Osteoblast (primary cell): Measurements from ENCODE around the gene WDSUB1. TPM values are rescaled to one million over a fixed set of nuclear protein-coding genes. Genes with fewer than 3 reads are reported as not detected.
A peak's percentile ranks its signal among the peaks of the same experiment; 100 is the strongest.

Experiments
- DNase-seq: peaks from one replicate; pipeline ENCODE4 v3.0.0; 2011; ENCODE audit warnings: low spot score, mixed read lengths; ENCODE audit not compliant: insufficient read length; ENCODE audit errors: missing footprints
- H2AFZ ChIP-seq: 2 replicates; pipeline ENCODE4 v1.6.0; 2011; ENCODE audit warnings: mild to moderate bottlenecking, low read length
- H3K27ac ChIP-seq: 2 replicates; pipeline ENCODE4 v1.5.1; 2011; ENCODE audit warnings: mild to moderate bottlenecking, low read depth, low read length, moderate library complexity
- H3K27me3 ChIP-seq: 2 replicates; pipeline ENCODE4 v1.6.0; 2012; ENCODE audit warnings: mild to moderate bottlenecking, control low read depth, inconsistent platforms, low read length, moderate library complexity; ENCODE audit not compliant: insufficient read depth
- H3K36me3 ChIP-seq: 2 replicates; pipeline ENCODE4 v1.5.1; 2011; ENCODE audit warnings: mild to moderate bottlenecking, low read length, control low read depth, moderate library complexity; ENCODE audit not compliant: insufficient read depth
- H3K4me1 ChIP-seq: 2 replicates; pipeline ENCODE4 v1.5.1; 2011; ENCODE audit warnings: mild to moderate bottlenecking, low read length, control low read depth, moderate library complexity; ENCODE audit not compliant: insufficient read depth
- H3K4me2 ChIP-seq: 2 replicates; pipeline ENCODE4 v1.6.0; 2011; ENCODE audit warnings: mild to moderate bottlenecking, low read length; ENCODE audit not compliant: insufficient read depth
- H3K4me3 ChIP-seq: fragments of 200-600 bp; sonication (generic); 3 replicates; pipeline ENCODE4 v1.5.1; 2012; ENCODE audit warnings: mild to moderate bottlenecking, low read length, inconsistent platforms; ENCODE audit not compliant: insufficient read depth
- H3K79me2 ChIP-seq: 2 replicates; pipeline ENCODE4 v1.6.0; 2012; ENCODE audit warnings: mild to moderate bottlenecking, low read length, control low read depth, inconsistent platforms; ENCODE audit not compliant: insufficient read depth
- H3K9me3 ChIP-seq: 2 replicates; pipeline ENCODE4 v1.5.1; 2011; ENCODE audit warnings: low read depth, low read length, control low read depth
- H4K20me1 ChIP-seq: 2 replicates; pipeline ENCODE4 v1.6.0; 2012; ENCODE audit warnings: mild to moderate bottlenecking, low read length, control low read depth; ENCODE audit not compliant: insufficient read depth
- CTCF ChIP-seq: IDR thresholded peaks from 2 replicates; pipeline ENCODE4 v1.5.1; 2011; ENCODE audit warnings: mild to moderate bottlenecking, low read depth, low read length, moderate library complexity; ENCODE audit errors: extremely low read depth
- total RNA-seq: library from RNA; depleted of rRNA; stranded (reverse); fragments of >200 nt; gene quantifications from 2 replicates; pipeline ENCODE4 v1.2.3, GENCODE V29; 2012

WDSUB1 gene
- total RNA-seq, 1 donor, result 13.8 TPM

- Histone ChIP-seq H3K36me3 (no peaks in the 10 kb centered on the region), H3K4me1 (peaks cover 3% of the 10 kb centered on the region), H3K27me3 (no peaks in the 10 kb centered on the region), H4K20me1 (no peaks in the 10 kb centered on the region), H3K9me3 (no peaks in the 10 kb centered on the region), H3K4me2 (no peak overlapping the region), H3K79me2 (peaks cover 3% of the 10 kb centered on the region), H2AFZ (no peak overlapping the region), H3K4me3 (no peak overlapping the region), H3K27ac (no peak overlapping the region)
- no peak for TF ChIP-seq CTCF
- DNase-seq, result no peak
These were observed 24.3 kb downstream of the WDSUB1 start for GRCh38 chr2:159262226-159262625.

GRCh38 chr2:159256159-159256558, 30.3 kb downstream of the WDSUB1 start:
- H3K4me2 ChIP-seq, result no peak overlapping the region
- peak; percentile 48 for DNase-seq
- H3K36me3 ChIP-seq, result no peaks in the 10 kb centered on the region
- H4K20me1 ChIP-seq, result no peaks in the 10 kb centered on the region
- H2AFZ ChIP-seq, result no peak overlapping the region
- no peaks in the 10 kb centered on the region for H3K9me3 ChIP-seq
- no peaks in the 10 kb centered on the region for H3K79me2 ChIP-seq
- no peak overlapping the region for H3K27ac ChIP-seq
- peaks cover 3% of the 10 kb centered on the region for H3K4me1 ChIP-seq
- H3K4me3 ChIP-seq, result no peak overlapping the region
- TF ChIP-seq CTCF, result no peak
- no peaks in the 10 kb centered on the region for H3K27me3 ChIP-seq

- no peaks in the 10 kb centered on the region for H3K27me3 ChIP-seq
- H3K79me2 ChIP-seq, result no peaks in the 10 kb centered on the region
- peaks cover 10% of the 10 kb centered on the region for H3K4me1 ChIP-seq
- TF ChIP-seq CTCF, result no peak
- no peaks in the 10 kb centered on the region for H3K36me3 ChIP-seq
- DNase-seq, result no peak
- no peaks in the 10 kb centered on the region for H4K20me1 ChIP-seq
- no peak overlapping the region for H3K4me3 ChIP-seq
- no peaks in the 10 kb centered on the region for H3K9me3 ChIP-seq
- H3K4me2 ChIP-seq, result no peak overlapping the region
- H2AFZ ChIP-seq, result no peak overlapping the region
- H3K27ac ChIP-seq, result no peak overlapping the region
These were observed 33.6 kb downstream of the WDSUB1 start for GRCh38 chr2:159252905-159253304.

GRCh38 chr2:159251296-159252173, 35.0 kb downstream of the WDSUB1 start:
- no peak overlapping the region for H2AFZ ChIP-seq
- H3K9me3 ChIP-seq, result no peaks in the 10 kb centered on the region
- no peak overlapping the region for H3K4me3 ChIP-seq
- H3K79me2 ChIP-seq, result no peaks in the 10 kb centered on the region
- no peak for DNase-seq
- H3K36me3 ChIP-seq, result peaks cover 3% of the 10 kb centered on the region
- TF ChIP-seq CTCF, result no peak
- H3K27me3 ChIP-seq, result no peaks in the 10 kb centered on the region
- H3K4me1 ChIP-seq, result peaks cover 10% of the 10 kb centered on the region
- no peak overlapping the region for H3K4me2 ChIP-seq
- H3K27ac ChIP-seq, result no peak overlapping the region
- H4K20me1 ChIP-seq, result no peaks in the 10 kb centered on the region
